HepG2 (cell line): Measurements from ENCODE around the gene RAC3. TPM values are rescaled to one million over a fixed set of nuclear protein-coding genes. Genes with fewer than 3 reads are reported as not detected.
A peak's percentile ranks its signal among the peaks of the same experiment; 100 is the strongest.

ENCODE experiments used
- BORCS8-MEF2B ChIP-seq: sonication (generic); formaldehyde crosslinking; IDR thresholded peaks from 2 replicates; pipeline ENCODE4 v1.8.0; 2022; ENCODE audit warnings: mild to moderate bottlenecking, missing genetic modification reagents
- BRD4 ChIP-seq: sonication (generic); formaldehyde crosslinking; IDR thresholded peaks from 2 replicates; pipeline ENCODE4 v1.4.0; 2020; ENCODE audit warnings: missing genetic modification reagents
- CENPBD1 ChIP-seq: sonication (generic); formaldehyde crosslinking; IDR thresholded peaks from 2 replicates; pipeline ENCODE4 v1.8.0; 2022; ENCODE audit warnings: missing genetic modification reagents, low read depth, mild to moderate bottlenecking, borderline replicate concordance
- CREB1 ChIP-seq, 2 experiments: fragments of 450-650 bp in 1 of 2; IDR thresholded peaks; 2 replicates each; pipeline ENCODE4 v1.6.1; 2016 to 2017; ENCODE audit warnings: control low read depth in 1 of 2, mild to moderate bottlenecking in 1 of 2, missing compliant biosample characterization in 1 of 2, missing genetic modification characterization in 1 of 2
- GMEB1 ChIP-seq: sonication (generic); formaldehyde crosslinking; IDR thresholded peaks from 2 replicates; pipeline ENCODE4 v1.5.1; 2020; ENCODE audit warnings: missing genetic modification reagents, mild to moderate bottlenecking, borderline replicate concordance
- HDAC1 ChIP-seq: sonication (generic); formaldehyde crosslinking; IDR thresholded peaks from 2 replicates; pipeline ENCODE4 v1.5.1; 2020; ENCODE audit warnings: mild to moderate bottlenecking, missing genetic modification reagents
- HMGA1 ChIP-seq: sonication (generic); formaldehyde crosslinking; conservative IDR thresholded peaks from 2 replicates; pipeline ENCODE4 v1.4.0; 2020; ENCODE audit warnings: missing genetic modification reagents
- KAT7 ChIP-seq: IDR thresholded peaks from 2 replicates; pipeline ENCODE4 v1.6.1; 2018; ENCODE audit warnings: borderline replicate concordance, missing compliant biosample characterization
- KLF9 ChIP-seq: IDR thresholded peaks from 2 replicates; pipeline ENCODE4 v1.6.1; 2016; ENCODE audit warnings: low read depth
- PAWR ChIP-seq: sonication (generic); formaldehyde crosslinking; IDR thresholded peaks from 2 replicates; pipeline ENCODE4 v1.4.0; 2020; ENCODE audit warnings: missing genetic modification reagents, mild to moderate bottlenecking, borderline replicate concordance
- PHF20 ChIP-seq: sonication (generic); formaldehyde crosslinking; IDR thresholded peaks from 2 replicates; pipeline ENCODE4 v1.5.0; 2020; ENCODE audit warnings: mild to moderate bottlenecking, missing genetic modification reagents
- STAG1 ChIP-seq: sonication (generic); formaldehyde crosslinking; IDR thresholded peaks from 2 replicates; pipeline ENCODE4 v1.4.0; 2020; ENCODE audit warnings: missing genetic modification reagents
- TARDBP ChIP-seq: sonication (generic); formaldehyde crosslinking; IDR thresholded peaks from 2 replicates; pipeline ENCODE4 v1.8.0; 2022; ENCODE audit warnings: mild to moderate bottlenecking, missing genetic modification reagents
- TEAD2 ChIP-seq: sonication (generic); formaldehyde crosslinking; IDR thresholded peaks from 2 replicates; pipeline ENCODE4 v1.9.0; 2021; ENCODE audit warnings: missing genetic modification reagents
- U2AF1 ChIP-seq: fragments of 200-400 bp; formaldehyde crosslinking; optimal IDR thresholded peaks from 2 replicates; pipeline ENCODE3; 2017; ENCODE audit warnings: mild to moderate bottlenecking, low read depth, low read length
- ZC3H13 ChIP-seq: sonication (generic); formaldehyde crosslinking; IDR thresholded peaks from 2 replicates; pipeline ENCODE4 v1.8.1; 2023; ENCODE audit warnings: mild to moderate bottlenecking, missing genetic modification reagents, moderate library complexity
- ZMYM4 ChIP-seq: sonication (generic); formaldehyde crosslinking; IDR thresholded peaks from 2 replicates; pipeline ENCODE4 v1.8.1; 2023; ENCODE audit warnings: mild to moderate bottlenecking, missing genetic modification reagents
- ZNF264 ChIP-seq: sonication (generic); formaldehyde crosslinking; IDR thresholded peaks from 2 replicates; pipeline ENCODE4 v1.4.0; 2020; ENCODE audit warnings: missing genetic modification reagents
- ZNF678 ChIP-seq: sonication (generic); formaldehyde crosslinking; IDR thresholded peaks from 2 replicates; pipeline ENCODE4 v1.4.0; 2020; ENCODE audit warnings: mild to moderate bottlenecking, missing genetic modification reagents
- ZNF704 ChIP-seq: sonication (generic); formaldehyde crosslinking; IDR thresholded peaks from 2 replicates; pipeline ENCODE4 v1.8.1; 2023; ENCODE audit warnings: mild to moderate bottlenecking, inconsistent platforms, moderate library complexity, missing genetic modification reagents, borderline replicate concordance
- polyA plus RNA-seq, 8 experiments: library from polyadenylated mRNA; depleted of rRNA in 3 of 8; stranded (reverse) in 7 of 8; unstranded in 1 of 8; fragments of >200 nt; fragmentation: Illumina TruSeq in 4 of 8; extraction: Trizol in 4 of 8; gene quantifications; 2 replicates each; pipeline versions ENCODE4 v1.2.1 to v1.2.3, GENCODE V29; 2011 to 2016; ENCODE audit warnings: low read depth in 4 of 8, missing spikeins in 1 of 8, mixed read lengths in 1 of 8; ENCODE audit not compliant: insufficient read depth in 1 of 8
- total RNA-seq, 5 experiments: library from RNA; depleted of rRNA; stranded (reverse); fragments of >200 nt; fragmentation: Illumina TruSeq; extraction: Trizol; gene quantifications; 2 replicates each; pipeline ENCODE4 v1.2.3, GENCODE V29; 2016; ENCODE audit warnings: low read depth in 1 of 5
- TF ChIP-seq, protein P1 (sequence below): sonication (generic); formaldehyde crosslinking; IDR thresholded peaks from 2 replicates; pipeline ENCODE4 v1.8.1; 2023; ENCODE audit warnings: mild to moderate bottlenecking, missing genetic modification reagents, borderline replicate concordance
- TF ChIP-seq, protein P2 (sequence below): sonication (generic); formaldehyde crosslinking; IDR thresholded peaks from 2 replicates; pipeline ENCODE4 v1.8.0; 2022; ENCODE audit warnings: missing genetic modification reagents, mild to moderate bottlenecking, borderline replicate concordance
- TF ChIP-seq, protein P3 (sequence below): sonication (generic); formaldehyde crosslinking; conservative IDR thresholded peaks from 2 replicates; pipeline ENCODE4 v1.8.0; 2022; ENCODE audit warnings: low read depth, missing genetic modification reagents

RAC3 gene
- total and polyA plus RNA-seq, 2 of the 13 experiments (the other 11 are each of a cell fraction or from before 2014, with no cell fraction given) = 10.5 to 21.3 TPM

- TF ChIP-seq, protein P1, sequence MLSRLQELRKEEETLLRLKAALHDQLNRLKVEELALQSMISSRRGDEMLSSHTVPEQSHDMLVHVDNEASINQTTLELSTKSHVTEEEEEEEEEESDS (CRISPR knock-in tag) = peak; percentile 91; the same call in 1 of the 2 replicates
- TF ChIP-seq ZNF264 (CRISPR knock-in tag) (peak; percentile 74; the same call in 1 of the 2 replicates), GMEB1 (CRISPR knock-in tag) (peak; percentile 81), ZC3H13 (CRISPR knock-in tag) (peak; percentile 100), HMGA1 (no peak), TARDBP (peak; percentile 97), TEAD2 (CRISPR knock-in tag) (peak; percentile 81), STAG1 (CRISPR knock-in tag) (peak; percentile 31; the same call in 1 of the 2 replicates), ZNF704 (peak; percentile 83; the same call in 1 of the 2 replicates), CENPBD1 (peak; percentile 7; the same call in 1 of the 2 replicates), ZMYM4 (peak; percentile 58; the same call in 1 of the 2 replicates), BRD4 (CRISPR knock-in tag) (peak; percentile 97), HDAC1 (CRISPR knock-in tag) (peak; percentile 97), PAWR (CRISPR knock-in tag) (no peak; the same call in 1 of the 2 replicates), PHF20 (no peak; the same call in none of the 2 replicates), BORCS8-MEF2B (CRISPR knock-in tag) (peak; percentile 97), ZNF678 (peak; percentile 98), U2AF1 (peak; percentile 28), KLF9 (CRISPR knock-in tag) (peak; percentile 67; the same call in 1 of the 2 replicates), CREB1 (IDR thresholded peaks at IDR 0.05) (no peak; the same call in 1 of the 2 replicates), CREB1 (CRISPR knock-in tag; IDR thresholded peaks at IDR 0.05) (no peak), KAT7 (CRISPR knock-in tag) (peak; percentile 21; the same call in 1 of the 2 replicates)
- TF ChIP-seq, protein P2, sequence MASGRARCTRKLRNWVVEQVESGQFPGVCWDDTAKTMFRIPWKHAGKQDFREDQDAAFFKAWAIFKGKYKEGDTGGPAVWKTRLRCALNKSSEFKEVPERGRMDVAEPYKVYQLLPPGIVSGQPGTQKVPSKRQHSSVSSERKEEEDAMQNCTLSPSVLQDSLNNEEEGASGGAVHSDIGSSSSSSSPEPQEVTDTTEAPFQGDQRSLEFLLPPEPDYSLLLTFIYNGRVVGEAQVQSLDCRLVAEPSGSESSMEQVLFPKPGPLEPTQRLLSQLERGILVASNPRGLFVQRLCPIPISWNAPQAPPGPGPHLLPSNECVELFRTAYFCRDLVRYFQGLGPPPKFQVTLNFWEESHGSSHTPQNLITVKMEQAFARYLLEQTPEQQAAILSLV = peak; percentile 100
- TF ChIP-seq, protein P3, sequence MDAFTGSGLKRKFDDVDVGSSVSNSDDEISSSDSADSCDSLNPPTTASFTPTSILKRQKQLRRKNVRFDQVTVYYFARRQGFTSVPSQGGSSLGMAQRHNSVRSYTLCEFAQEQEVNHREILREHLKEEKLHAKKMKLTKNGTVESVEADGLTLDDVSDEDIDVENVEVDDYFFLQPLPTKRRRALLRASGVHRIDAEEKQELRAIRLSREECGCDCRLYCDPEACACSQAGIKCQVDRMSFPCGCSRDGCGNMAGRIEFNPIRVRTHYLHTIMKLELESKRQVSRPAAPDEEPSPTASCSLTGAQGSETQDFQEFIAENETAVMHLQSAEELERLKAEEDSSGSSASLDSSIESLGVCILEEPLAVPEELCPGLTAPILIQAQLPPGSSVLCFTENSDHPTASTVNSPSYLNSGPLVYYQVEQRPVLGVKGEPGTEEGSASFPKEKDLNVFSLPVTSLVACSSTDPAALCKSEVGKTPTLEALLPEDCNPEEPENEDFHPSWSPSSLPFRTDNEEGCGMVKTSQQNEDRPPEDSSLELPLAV = 0 out of 2 replicates have a peak, but pooled peaks have one; percentile 60
Observed at GRCh38 chr17:81992306-81993102, 39.0 kb upstream of the RAC3 start (continued).
